Osteoblast (primary cell): ENCODE measurements around the gene RGS10. TPM values are rescaled to one million over a fixed set of nuclear protein-coding genes. Genes with fewer than 3 reads are reported as not detected.

ENCODE experiments used
- DNase-seq: peaks from one replicate; pipeline ENCODE4 v3.0.0; 2011; ENCODE audit warnings: low spot score, mixed read lengths; ENCODE audit not compliant: insufficient read length; ENCODE audit errors: missing footprints
- H2AFZ ChIP-seq: 2 replicates; pipeline ENCODE4 v1.6.0; 2011; ENCODE audit warnings: mild to moderate bottlenecking, low read length
- H3K27ac ChIP-seq: 2 replicates; pipeline ENCODE4 v1.5.1; 2011; ENCODE audit warnings: mild to moderate bottlenecking, low read depth, low read length, moderate library complexity
- H3K27me3 ChIP-seq: 2 replicates; pipeline ENCODE4 v1.6.0; 2012; ENCODE audit warnings: mild to moderate bottlenecking, control low read depth, inconsistent platforms, low read length, moderate library complexity; ENCODE audit not compliant: insufficient read depth
- H3K36me3 ChIP-seq: 2 replicates; pipeline ENCODE4 v1.5.1; 2011; ENCODE audit warnings: mild to moderate bottlenecking, low read length, control low read depth, moderate library complexity; ENCODE audit not compliant: insufficient read depth
- H3K4me1 ChIP-seq: 2 replicates; pipeline ENCODE4 v1.5.1; 2011; ENCODE audit warnings: mild to moderate bottlenecking, low read length, control low read depth, moderate library complexity; ENCODE audit not compliant: insufficient read depth
- H3K4me2 ChIP-seq: 2 replicates; pipeline ENCODE4 v1.6.0; 2011; ENCODE audit warnings: mild to moderate bottlenecking, low read length; ENCODE audit not compliant: insufficient read depth
- H3K4me3 ChIP-seq: fragments of 200-600 bp; sonication (generic); 3 replicates; pipeline ENCODE4 v1.5.1; 2012; ENCODE audit warnings: mild to moderate bottlenecking, low read length, inconsistent platforms; ENCODE audit not compliant: insufficient read depth
- H3K79me2 ChIP-seq: 2 replicates; pipeline ENCODE4 v1.6.0; 2012; ENCODE audit warnings: mild to moderate bottlenecking, low read length, control low read depth, inconsistent platforms; ENCODE audit not compliant: insufficient read depth
- H3K9me3 ChIP-seq: 2 replicates; pipeline ENCODE4 v1.5.1; 2011; ENCODE audit warnings: low read depth, low read length, control low read depth
- H4K20me1 ChIP-seq: 2 replicates; pipeline ENCODE4 v1.6.0; 2012; ENCODE audit warnings: mild to moderate bottlenecking, low read length, control low read depth; ENCODE audit not compliant: insufficient read depth
- CTCF ChIP-seq: IDR thresholded peaks from 2 replicates; pipeline ENCODE4 v1.5.1; 2011; ENCODE audit warnings: mild to moderate bottlenecking, low read depth, low read length, moderate library complexity; ENCODE audit errors: extremely low read depth
- total RNA-seq: library from RNA; depleted of rRNA; stranded (reverse); fragments of >200 nt; gene quantifications from 2 replicates; pipeline ENCODE4 v1.2.3, GENCODE V29; 2012

RGS10 gene
- total RNA-seq, 1 donor, result 29.3 TPM

GRCh38 chr10:119462773-119463172, 79.7 kb downstream of the RGS10 start:
- Histone ChIP-seq H3K4me3 (no peak overlapping the region), H3K27me3 (peaks cover 27% of the 10 kb centered on the region), H3K27ac (no peak overlapping the region), H4K20me1 (no peaks in the 10 kb centered on the region), H3K4me1 (no peaks in the 10 kb centered on the region), H2AFZ (no peak overlapping the region), H3K36me3 (no peaks in the 10 kb centered on the region), H3K9me3 (no peaks in the 10 kb centered on the region), H3K4me2 (no peak overlapping the region), H3K79me2 (no peaks in the 10 kb centered on the region)
- no peak for DNase-seq
- no peak for TF ChIP-seq CTCF

DNA sequence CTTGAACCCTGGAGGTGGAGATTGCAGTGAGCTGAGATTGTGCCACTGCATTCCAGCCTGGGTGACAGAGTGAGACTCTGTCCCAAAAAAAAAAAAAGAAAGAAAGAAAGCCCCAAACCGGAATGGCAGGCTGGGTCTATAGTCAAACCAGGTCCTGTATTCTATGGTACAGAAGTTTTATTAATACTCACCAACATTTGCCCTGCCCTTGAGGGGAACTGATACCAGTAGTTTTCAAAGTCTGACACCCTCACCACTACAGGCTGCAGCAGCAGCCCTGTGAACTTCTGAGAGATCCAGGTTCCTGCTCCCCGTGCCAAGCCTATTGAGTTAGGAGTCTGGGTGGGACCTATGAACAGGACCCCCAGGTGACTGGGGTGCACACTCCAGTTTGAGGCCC, 80.6 kb downstream of the RGS10 start:
- no peaks in the 10 kb centered on the region for H4K20me1 ChIP-seq
- H3K79me2 ChIP-seq, result no peaks in the 10 kb centered on the region
- H3K27ac ChIP-seq, result no peak overlapping the region
- no peak overlapping the region for H3K4me2 ChIP-seq
- no peak overlapping the region for H3K4me3 ChIP-seq
- H2AFZ ChIP-seq, result no peak overlapping the region
- TF ChIP-seq CTCF, result no peak
- H3K9me3 ChIP-seq, result no peaks in the 10 kb centered on the region
- H3K27me3 ChIP-seq, result peaks cover 25% of the 10 kb centered on the region
- no peaks in the 10 kb centered on the region for H3K36me3 ChIP-seq
- no peak for DNase-seq
- no peaks in the 10 kb centered on the region for H3K4me1 ChIP-seq

GRCh38 chr10:119461380-119461779, 81.1 kb downstream of the RGS10 start:
- no peaks in the 10 kb centered on the region for H3K4me1 ChIP-seq
- no peaks in the 10 kb centered on the region for H4K20me1 ChIP-seq
- H3K9me3 ChIP-seq, result no peaks in the 10 kb centered on the region
- H3K27ac ChIP-seq, result no peak overlapping the region
- peak; percentile 77 for DNase-seq
- no peaks in the 10 kb centered on the region for H3K36me3 ChIP-seq
- H3K27me3 ChIP-seq, result peaks cover 20% of the 10 kb centered on the region
- H2AFZ ChIP-seq, result no peak overlapping the region
- H3K4me2 ChIP-seq, result no peak overlapping the region
- no peaks in the 10 kb centered on the region for H3K79me2 ChIP-seq
- no peak overlapping the region for H3K4me3 ChIP-seq
- no peak for TF ChIP-seq CTCF

DNA sequence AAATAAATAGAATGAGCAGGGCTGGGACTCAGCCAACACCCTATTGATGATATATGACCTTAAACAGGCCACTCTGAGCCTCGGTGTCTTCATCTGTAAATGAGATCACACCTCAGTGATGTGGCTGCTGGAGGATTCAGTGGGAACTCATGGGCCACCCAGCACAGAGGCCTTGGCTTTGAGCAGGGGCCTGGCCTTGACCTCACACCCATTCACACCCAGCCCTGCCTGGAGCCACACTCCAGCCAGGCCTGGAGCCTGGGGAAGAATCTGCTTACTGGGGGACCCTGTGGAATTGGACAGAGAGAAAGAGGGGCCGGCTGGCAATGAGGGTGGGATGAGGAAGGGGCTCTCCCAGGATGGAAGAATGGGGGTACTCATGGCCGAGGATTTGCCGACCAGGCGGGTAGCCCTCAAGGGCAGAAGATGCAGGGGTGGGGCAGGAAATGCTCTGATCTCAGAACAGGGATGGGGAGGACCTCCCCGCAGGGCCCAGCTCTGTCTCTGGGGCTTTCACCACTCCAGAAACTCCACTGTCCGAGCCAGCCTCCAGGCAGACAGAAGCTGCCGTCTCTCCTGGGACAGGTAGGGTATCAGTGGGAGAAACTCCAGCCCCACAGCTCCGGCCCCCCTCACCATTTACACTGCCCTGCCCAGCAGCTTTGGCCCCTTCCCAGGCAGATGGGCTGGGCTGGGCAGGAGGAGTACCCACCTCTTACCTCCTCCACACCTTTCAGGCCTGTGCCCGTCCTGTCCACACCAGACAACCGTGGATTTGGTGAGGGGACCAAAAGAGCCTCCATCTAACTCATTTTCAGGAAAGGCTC, 81.9 kb downstream of the RGS10 start:
- H4K20me1 ChIP-seq, result no peaks in the 10 kb centered on the region
- peaks cover 17% of the 10 kb centered on the region for H3K27me3 ChIP-seq
- H3K4me3 ChIP-seq, result no peak overlapping the region
- H3K27ac ChIP-seq, result no peak overlapping the region
- no peak overlapping the region for H3K4me2 ChIP-seq
- no peaks in the 10 kb centered on the region for H3K79me2 ChIP-seq
- H2AFZ ChIP-seq, result no peak overlapping the region
- H3K4me1 ChIP-seq, result no peaks in the 10 kb centered on the region
- no peak for DNase-seq
- no peaks in the 10 kb centered on the region for H3K9me3 ChIP-seq
- H3K36me3 ChIP-seq, result no peaks in the 10 kb centered on the region
- no peak for TF ChIP-seq CTCF
